GM20431 (cell line): ENCODE measurements around the gene IREB2.
"Not testable (repeated sequence)": the region's sequence is repeated elsewhere in the genome, so short reads cannot be mapped to it uniquely, and the experiment has no call there.

Experiments used
- in situ Hi-C: fragments of 300-500 bp; cut with MseI, MboI; formaldehyde crosslinking; loops from one replicate; pipeline ENCODE4 v1.15.0; 2020; ENCODE audit warnings: low sequenced_read_pairs; ENCODE audit not compliant: unreplicated experiment

IREB2 gene

GRCh38 chr15:78427953-78428352 lies 10.1 kb upstream of the IREB2 start:
- in situ Hi-C loops: no loop called here

- in situ Hi-C loops: no loop called here
These were observed 8.5 kb upstream of the IREB2 start for GRCh38 chr15:78429477-78429876.

- in situ Hi-C loops: no loop called here
These were observed 6.1 kb upstream of the IREB2 start for GRCh38 chr15:78431955-78432354.

DNA sequence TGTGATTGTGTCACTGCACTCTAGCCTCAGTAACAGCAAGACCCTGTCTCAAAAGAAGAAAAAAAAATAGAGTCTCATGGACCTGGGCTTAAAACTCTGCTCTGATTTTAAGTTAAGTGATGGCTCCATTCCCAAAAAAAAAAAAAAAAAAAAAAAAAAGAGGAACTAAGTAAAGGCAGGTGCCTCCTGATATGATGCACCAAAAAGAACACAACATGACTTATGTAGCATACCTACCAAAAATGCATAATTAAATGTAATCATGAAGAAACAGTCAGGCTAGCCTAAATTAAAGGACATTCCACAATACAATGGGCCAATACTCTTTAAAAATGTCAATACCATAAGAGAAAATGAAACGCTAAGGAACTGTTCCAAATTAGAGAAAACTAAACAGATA lies 5.4 kb upstream of the IREB2 start:
- in situ Hi-C loops: no loop called here

DNA sequence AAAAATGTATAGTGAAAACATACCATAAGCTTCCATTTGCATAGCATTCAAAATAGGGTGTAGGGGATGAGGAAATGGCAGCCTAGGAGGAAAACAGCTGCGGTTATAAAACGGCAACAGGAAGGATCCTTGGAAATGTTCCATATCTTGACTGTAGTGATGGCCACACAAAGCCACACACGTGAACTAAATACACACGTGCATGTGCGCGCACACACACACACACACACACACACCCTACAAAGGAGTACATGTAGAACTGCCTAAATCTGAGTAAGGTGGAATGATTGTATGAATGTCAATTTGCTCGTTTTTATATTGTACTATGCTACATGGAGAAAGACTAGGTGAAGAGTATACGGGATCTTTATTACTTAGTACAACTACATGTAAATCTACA lies 3.9 kb upstream of the IREB2 start:
- in situ Hi-C loops: no loop called here

GRCh38 chr15:78434711-78435110 lies 3.3 kb upstream of the IREB2 start:
- in situ Hi-C loops: not testable (repeated sequence)

DNA sequence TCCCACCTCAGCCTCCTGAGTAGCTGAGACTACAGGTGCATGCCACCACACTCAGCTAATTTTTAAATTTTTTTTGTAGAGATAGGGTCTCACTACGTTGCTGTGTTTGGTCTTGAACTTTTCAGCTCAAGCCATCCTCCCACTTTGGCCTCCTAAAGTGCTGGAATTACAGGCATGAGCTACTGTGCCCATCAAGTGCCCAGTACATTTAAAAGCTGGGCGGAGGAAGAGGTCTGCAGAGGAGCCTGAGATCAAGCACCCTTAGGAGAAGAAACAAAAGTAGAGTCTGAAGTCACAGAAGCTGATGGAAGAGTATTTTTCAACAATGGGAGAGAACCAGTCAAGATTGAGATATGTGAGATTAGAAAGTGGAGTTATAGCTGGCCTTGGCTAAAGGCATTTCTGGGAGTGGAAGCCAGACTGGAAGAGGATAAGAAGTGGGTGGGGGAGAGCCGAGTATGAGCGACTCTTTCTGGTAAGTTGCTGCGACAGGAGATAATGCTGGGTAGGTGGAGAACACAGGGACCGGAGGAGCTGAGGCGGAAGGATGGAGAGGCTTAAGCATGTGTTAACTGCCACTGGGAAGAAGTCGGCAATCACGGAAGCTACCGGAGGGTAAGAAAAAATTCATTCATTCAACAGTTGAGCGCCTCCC lies 782 bp upstream of the IREB2 start:
- in situ Hi-C loops: no loop called here

DNA sequence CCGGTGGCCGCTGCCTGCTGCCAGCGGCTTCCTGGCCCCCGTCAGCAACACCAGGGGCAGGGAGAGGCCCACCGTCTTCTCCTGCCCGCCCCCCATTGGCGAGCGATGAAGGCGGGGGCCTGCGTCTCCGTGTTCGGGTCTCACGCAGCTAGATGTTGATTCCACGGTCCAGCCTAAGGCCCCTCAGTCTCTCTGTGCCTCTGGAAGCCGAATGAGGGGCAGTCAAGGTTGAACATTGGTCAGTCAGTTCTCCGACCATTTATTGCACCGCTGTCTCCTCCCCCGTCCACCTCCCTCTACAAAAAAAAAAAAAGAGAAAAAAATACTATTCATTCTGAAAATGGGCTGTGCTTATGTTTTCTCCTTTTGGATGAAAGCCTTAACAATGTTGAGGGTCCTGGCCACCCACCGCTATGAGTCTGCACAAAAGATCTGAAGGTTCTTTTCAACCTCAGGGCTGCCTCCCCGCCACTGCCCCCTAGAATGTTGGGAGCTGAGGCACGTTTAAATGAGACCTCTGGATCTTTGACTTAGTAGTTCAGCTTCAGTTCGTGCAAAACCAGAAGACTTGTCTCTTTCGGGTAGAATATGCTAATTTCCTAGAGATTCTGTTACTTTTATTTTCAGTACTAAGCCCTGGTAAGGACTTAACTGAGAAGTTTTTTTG lies 736 bp downstream of the IREB2 start:
- in situ Hi-C loops: no loop called here

GRCh38 chr15:78440375-78441373 lies 2.7 kb downstream of the IREB2 start:
- in situ Hi-C loops: no loop called here

GRCh38 chr15:78444255-78444654 lies 6.2 kb downstream of the IREB2 start:
- in situ Hi-C loops: no loop called here

DNA sequence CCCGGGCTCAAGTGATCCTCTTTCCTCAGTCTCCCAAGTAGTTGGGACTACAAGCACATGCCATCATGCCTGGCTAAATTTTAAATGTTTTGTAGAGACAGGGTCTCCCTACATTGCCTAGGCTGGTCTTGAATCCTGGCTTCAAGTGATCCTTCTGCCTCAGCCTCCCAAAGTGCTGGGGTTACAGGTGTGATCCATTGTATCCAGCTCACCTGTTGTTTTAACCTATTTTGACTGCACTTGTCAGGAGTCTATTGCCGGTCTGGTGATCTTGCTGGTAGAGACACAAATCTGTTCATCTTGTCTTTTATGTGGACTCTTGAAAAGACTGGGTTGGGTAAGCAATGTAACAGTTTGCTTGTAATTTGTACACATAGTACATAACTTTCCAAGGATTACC lies 7.9 kb downstream of the IREB2 start:
- in situ Hi-C loops: no loop called here

DNA sequence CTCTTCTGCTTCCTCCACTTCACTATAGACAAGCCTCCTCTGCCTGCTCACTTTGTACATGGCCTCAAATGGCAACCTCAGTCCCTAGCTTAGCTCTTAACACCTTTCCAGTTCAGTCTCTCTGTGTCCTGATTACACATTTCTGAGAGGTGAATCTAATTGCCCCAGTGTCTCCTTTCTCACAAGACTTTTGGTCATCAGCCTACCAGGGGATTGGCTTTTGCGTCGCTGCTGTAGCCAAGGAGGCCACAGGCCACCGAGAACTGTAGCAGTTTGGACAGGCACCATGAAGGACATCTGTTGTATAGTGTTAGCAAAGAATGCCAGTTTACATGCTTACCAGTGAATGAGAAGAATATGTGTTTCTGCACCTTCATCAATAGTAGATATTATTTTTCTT lies 8.5 kb downstream of the IREB2 start:
- in situ Hi-C loops: no loop called here

DNA sequence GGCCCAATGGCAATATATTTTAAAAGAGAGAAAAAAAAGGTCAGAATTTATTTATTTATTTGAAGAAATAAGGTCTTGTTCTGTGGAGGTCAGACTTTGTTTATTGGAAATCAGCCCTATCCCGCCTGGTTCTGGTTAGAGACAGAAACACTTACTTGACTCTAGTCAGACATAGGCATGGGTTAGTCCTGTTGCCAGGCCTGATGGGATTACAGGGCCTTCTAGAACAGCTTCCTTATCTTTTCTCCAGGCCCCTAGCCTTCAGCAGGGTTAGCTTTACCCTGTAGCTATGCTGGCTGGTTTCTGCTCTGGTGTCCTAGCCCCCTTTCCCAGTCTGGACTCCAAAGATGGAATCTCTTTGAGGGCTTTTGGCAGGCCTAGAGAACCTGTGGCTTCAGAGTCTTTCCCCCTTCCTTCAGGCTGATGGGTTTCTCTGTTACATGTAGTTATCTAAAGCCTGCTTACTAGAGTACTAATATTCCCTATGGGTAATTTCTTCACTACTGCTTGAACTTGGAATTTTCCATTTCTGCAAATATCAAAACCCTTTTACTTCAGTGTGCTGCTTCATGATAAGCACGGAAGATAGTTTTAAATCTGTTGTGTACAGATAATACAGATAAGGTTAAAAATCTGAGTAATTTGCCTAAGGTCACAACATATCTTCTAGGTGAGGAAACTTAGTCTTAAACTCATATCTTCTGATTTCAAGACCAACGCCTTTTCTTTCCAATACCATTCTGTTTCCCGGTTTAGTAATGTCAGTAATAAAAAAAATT lies 10.6 kb downstream of the IREB2 start:
- in situ Hi-C loops: no loop called here

GRCh38 chr15:78449220-78449999 lies 11.4 kb downstream of the IREB2 start:
- in situ Hi-C loops: no loop called here

GRCh38 chr15:78450285-78450858 lies 12.4 kb downstream of the IREB2 start:
- in situ Hi-C loops: no loop called here

DNA sequence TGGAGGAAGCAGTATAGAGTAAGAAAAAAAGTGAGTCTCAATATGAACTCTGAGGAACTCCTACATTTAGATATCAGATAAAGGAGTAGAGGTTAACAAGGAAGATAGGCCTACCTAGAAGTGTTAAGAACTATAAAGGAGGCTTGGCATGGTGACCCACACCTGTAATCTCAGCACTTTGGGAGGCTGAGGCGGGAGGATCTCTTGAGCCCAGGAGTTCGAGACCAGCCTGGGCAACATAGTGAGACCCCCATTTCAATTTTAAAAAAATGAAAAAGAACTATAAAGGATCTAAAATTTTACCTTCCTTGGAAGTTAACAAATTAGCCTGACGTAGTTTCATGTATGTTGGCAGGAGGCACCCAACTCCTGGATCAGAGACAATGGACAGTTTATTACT lies 14.5 kb downstream of the IREB2 start:
- in situ Hi-C loops: no loop called here

DNA sequence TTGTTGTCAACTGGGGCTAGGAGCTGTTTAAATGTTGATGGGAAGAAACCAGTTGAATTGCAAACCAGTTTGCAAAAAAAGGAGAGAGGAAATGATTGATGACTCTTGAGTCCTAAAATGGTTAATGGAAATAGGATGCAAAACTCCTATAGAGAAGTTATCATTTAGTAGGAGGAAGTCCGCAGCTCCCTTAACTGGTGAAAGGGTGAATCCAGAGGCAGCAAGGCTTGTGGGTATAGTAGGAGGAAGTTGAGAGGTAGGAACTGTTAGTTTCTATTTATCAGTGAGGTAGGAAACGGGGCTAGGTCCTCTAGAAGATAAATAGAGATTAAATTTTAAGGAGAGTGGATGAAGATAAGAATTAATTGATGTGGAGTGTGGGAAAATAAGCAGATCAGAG lies 15.4 kb downstream of the IREB2 start:
- in situ Hi-C loops: no loop called here

- in situ Hi-C loops: no loop called here
These were observed 17.0 kb downstream of the IREB2 start for GRCh38 chr15:78454992-78455391.

DNA sequence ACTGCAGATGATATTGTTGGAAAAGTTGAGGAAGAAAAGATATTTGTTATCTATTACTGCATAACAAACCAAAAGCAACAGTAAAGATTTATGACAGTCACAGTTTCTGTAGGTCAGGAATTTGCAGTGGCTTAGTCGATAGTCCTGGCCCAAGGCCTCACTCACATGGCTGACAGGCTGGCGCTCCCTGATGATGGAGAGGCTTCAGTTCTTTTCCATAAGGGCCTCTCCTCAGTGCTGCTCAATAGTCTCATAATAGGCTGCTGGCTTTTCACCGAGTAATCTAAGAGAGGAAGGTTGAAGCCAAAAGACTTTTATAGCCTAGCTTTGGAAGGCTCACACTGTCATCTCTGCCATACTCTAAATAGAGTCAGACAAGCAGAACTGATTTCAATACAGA lies 17.7 kb downstream of the IREB2 start:
- in situ Hi-C loops: no loop called here
